ENCODE results near the gene KDM8.

KDM8 gene

GRCh38 chr16:27216297-27216885 lies 13.1 kb downstream of the KDM8 start:
- Histone ChIP-seq H3K27me3 (ENCODE audit: control insufficient read depth in 1 of 2, insufficient read depth in 2 of 2, low read length in 2 of 2) (no peaks in the 10 kb centered on the region), H3K9me3 (ENCODE audit: control insufficient read depth in 2 of 2, low read length in 2 of 2) (no peaks in the 10 kb centered on the region), H3K9ac (ENCODE audit: low read length in 2 of 2) (no peak overlapping the region), H3K36me3 (ENCODE audit: control insufficient read depth in 2 of 2, insufficient read depth in 2 of 2, low read length in 2 of 2) (peaks cover 0 to 7% of the 10 kb centered on the region in 2 donors), H3K27ac (ENCODE audit: low read length) (no peak overlapping the region), H3K4me1 (ENCODE audit: control insufficient read depth, insufficient read depth, low read length) (peaks cover 1% of the 10 kb centered on the region), H3K4me3 (ENCODE audit: low read length in 2 of 2) (no peak overlapping the region)

GRCh38 chr16:27217256-27217655 lies 13.9 kb downstream of the KDM8 start:
- Histone ChIP-seq H3K9me3 (ENCODE audit: control insufficient read depth in 2 of 2, low read length in 2 of 2) (no peaks in the 10 kb centered on the region), H3K4me3 (ENCODE audit: low read length in 2 of 2) (no peak overlapping the region), H3K9ac (ENCODE audit: low read length in 2 of 2) (no peak overlapping the region), H3K36me3 (ENCODE audit: control insufficient read depth in 2 of 2, insufficient read depth in 2 of 2, low read length in 2 of 2) (peaks cover 0 to 7% of the 10 kb centered on the region in 2 donors), H3K4me1 (ENCODE audit: control insufficient read depth, insufficient read depth, low read length) (peaks cover 10% of the 10 kb centered on the region), H3K27me3 (ENCODE audit: control insufficient read depth in 1 of 2, insufficient read depth in 2 of 2, low read length in 2 of 2) (no peaks in the 10 kb centered on the region), H3K27ac (ENCODE audit: low read length) (no peak overlapping the region)

- Histone ChIP-seq H3K4me1 (ENCODE audit: control insufficient read depth, insufficient read depth, low read length) (peaks cover 24% of the 10 kb centered on the region), H3K9ac (ENCODE audit: low read length in 2 of 2) (no peak overlapping the region), H3K27me3 (ENCODE audit: control insufficient read depth in 1 of 2, insufficient read depth in 2 of 2, low read length in 2 of 2) (no peaks in the 10 kb centered on the region), H3K36me3 (ENCODE audit: control insufficient read depth in 2 of 2, insufficient read depth in 2 of 2, low read length in 2 of 2) (peaks cover 1 to 7% of the 10 kb centered on the region in 2 donors), H3K4me3 (ENCODE audit: low read length in 2 of 2) (no peak overlapping the region), H3K9me3 (ENCODE audit: control insufficient read depth in 2 of 2, low read length in 2 of 2) (no peaks in the 10 kb centered on the region), H3K27ac (ENCODE audit: low read length) (no peak overlapping the region)
These were observed 15.4 kb downstream of the KDM8 start for GRCh38 chr16:27218756-27219155.

GRCh38 chr16:27219161-27219560 lies 15.8 kb downstream of the KDM8 start:
- H3K27ac ChIP-seq (ENCODE audit: low read length) = no peak overlapping the region
- no peak overlapping the region for H3K4me3 ChIP-seq (ENCODE audit: low read length in 2 of 2)
- H3K27me3 ChIP-seq (ENCODE audit: control insufficient read depth in 1 of 2, insufficient read depth in 2 of 2, low read length in 2 of 2) = no peaks in the 10 kb centered on the region
- H3K4me1 ChIP-seq (ENCODE audit: control insufficient read depth, insufficient read depth, low read length) = peaks cover 24% of the 10 kb centered on the region
- peaks cover 4 to 6% of the 10 kb centered on the region in 2 donors for H3K36me3 ChIP-seq (ENCODE audit: control insufficient read depth in 2 of 2, insufficient read depth in 2 of 2, low read length in 2 of 2)
- no peaks in the 10 kb centered on the region for H3K9me3 ChIP-seq (ENCODE audit: control insufficient read depth in 2 of 2, low read length in 2 of 2)
- no peak overlapping the region for H3K9ac ChIP-seq (ENCODE audit: low read length in 2 of 2)

GRCh38 chr16:27220120-27220519 lies 16.8 kb downstream of the KDM8 start:
- H3K4me1 ChIP-seq (ENCODE audit: control insufficient read depth, insufficient read depth, low read length) = peaks cover 24% of the 10 kb centered on the region
- H3K9me3 ChIP-seq (ENCODE audit: control insufficient read depth in 2 of 2, low read length in 2 of 2) = no peaks in the 10 kb centered on the region
- H3K9ac ChIP-seq (ENCODE audit: low read length in 2 of 2) = no peak overlapping the region
- no peak overlapping the region for H3K27ac ChIP-seq (ENCODE audit: low read length)
- H3K36me3 ChIP-seq (ENCODE audit: control insufficient read depth in 2 of 2, insufficient read depth in 2 of 2, low read length in 2 of 2) = peaks cover 11% of the 10 kb centered on the region in 2 donors
- no peak overlapping the region for H3K4me3 ChIP-seq (ENCODE audit: low read length in 2 of 2)
- H3K27me3 ChIP-seq (ENCODE audit: control insufficient read depth in 1 of 2, insufficient read depth in 2 of 2, low read length in 2 of 2) = no peaks in the 10 kb centered on the region

- Histone ChIP-seq H3K9ac (ENCODE audit: low read length in 2 of 2) (no peak overlapping the region), H3K27ac (ENCODE audit: low read length) (no peak overlapping the region), H3K4me1 (ENCODE audit: control insufficient read depth, insufficient read depth, low read length) (peaks cover 24% of the 10 kb centered on the region), H3K9me3 (ENCODE audit: control insufficient read depth in 2 of 2, low read length in 2 of 2) (no peaks in the 10 kb centered on the region), H3K36me3 (ENCODE audit: control insufficient read depth in 2 of 2, insufficient read depth in 2 of 2, low read length in 2 of 2) (peaks cover 12 to 13% of the 10 kb centered on the region in 2 donors), H3K27me3 (ENCODE audit: control insufficient read depth in 1 of 2, insufficient read depth in 2 of 2, low read length in 2 of 2) (no peaks in the 10 kb centered on the region), H3K4me3 (ENCODE audit: low read length in 2 of 2) (no peak overlapping the region)
These were observed 17.2 kb downstream of the KDM8 start for GRCh38 chr16:27220527-27220926.

GRCh38 chr16:27220991-27221390 lies 17.7 kb downstream of the KDM8 start:
- Histone ChIP-seq H3K4me3 (ENCODE audit: low read length in 2 of 2) (no peak overlapping the region), H3K27me3 (ENCODE audit: control insufficient read depth in 1 of 2, insufficient read depth in 2 of 2, low read length in 2 of 2) (no peaks in the 10 kb centered on the region), H3K27ac (ENCODE audit: low read length) (peak overlapping the region; percentile 78), H3K36me3 (ENCODE audit: control insufficient read depth in 2 of 2, insufficient read depth in 2 of 2, low read length in 2 of 2) (peaks cover 12 to 15% of the 10 kb centered on the region in 2 donors), H3K9ac (ENCODE audit: low read length in 2 of 2) (no peak overlapping the region), H3K9me3 (ENCODE audit: control insufficient read depth in 2 of 2, low read length in 2 of 2) (no peaks in the 10 kb centered on the region), H3K4me1 (ENCODE audit: control insufficient read depth, insufficient read depth, low read length) (peaks cover 24% of the 10 kb centered on the region)

GRCh38 chr16:27221576-27222248 lies 18.4 kb downstream of the KDM8 start:
- Histone ChIP-seq H3K9me3 (ENCODE audit: control insufficient read depth in 2 of 2, low read length in 2 of 2) (no peaks in the 10 kb centered on the region), H3K36me3 (ENCODE audit: control insufficient read depth in 2 of 2, insufficient read depth in 2 of 2, low read length in 2 of 2) (peaks cover 12 to 17% of the 10 kb centered on the region in 2 donors), H3K9ac (ENCODE audit: low read length in 2 of 2) (no peak overlapping the region), H3K4me3 (ENCODE audit: low read length in 2 of 2) (no peak overlapping the region), H3K27ac (ENCODE audit: low read length) (peak overlapping the region; percentile 78), H3K27me3 (ENCODE audit: control insufficient read depth in 1 of 2, insufficient read depth in 2 of 2, low read length in 2 of 2) (no peaks in the 10 kb centered on the region), H3K4me1 (ENCODE audit: control insufficient read depth, insufficient read depth, low read length) (peaks cover 24% of the 10 kb centered on the region)

GRCh38 chr16:27222249-27223225 lies 19.2 kb downstream of the KDM8 start:
- H3K36me3 ChIP-seq (ENCODE audit: control insufficient read depth in 2 of 2, insufficient read depth in 2 of 2, low read length in 2 of 2) = peaks cover 12 to 22% of the 10 kb centered on the region in 2 donors
- peak overlapping the region; percentile 16 to 52 for H3K4me3 ChIP-seq (ENCODE audit: low read length in 2 of 2)
- H3K9me3 ChIP-seq (ENCODE audit: control insufficient read depth in 2 of 2, low read length in 2 of 2) = no peaks in the 10 kb centered on the region
- peaks cover 26% of the 10 kb centered on the region for H3K4me1 ChIP-seq (ENCODE audit: control insufficient read depth, insufficient read depth, low read length)
- peak overlapping the region; percentile 78 for H3K27ac ChIP-seq (ENCODE audit: low read length)
- H3K9ac ChIP-seq (ENCODE audit: low read length in 2 of 2) = peak overlapping the region in 1 of 2 donors; percentile 5
- no peaks in the 10 kb centered on the region for H3K27me3 ChIP-seq (ENCODE audit: control insufficient read depth in 1 of 2, insufficient read depth in 2 of 2, low read length in 2 of 2)

- Histone ChIP-seq H3K36me3 (ENCODE audit: control insufficient read depth in 2 of 2, insufficient read depth in 2 of 2, low read length in 2 of 2) (peaks cover 12 to 22% of the 10 kb centered on the region in 2 donors), H3K4me3 (ENCODE audit: low read length in 2 of 2) (peak overlapping the region in 1 of 2 donors; percentile 52), H3K4me1 (ENCODE audit: control insufficient read depth, insufficient read depth, low read length) (peaks cover 26% of the 10 kb centered on the region), H3K27me3 (ENCODE audit: control insufficient read depth in 1 of 2, insufficient read depth in 2 of 2, low read length in 2 of 2) (no peaks in the 10 kb centered on the region), H3K9me3 (ENCODE audit: control insufficient read depth in 2 of 2, low read length in 2 of 2) (no peaks in the 10 kb centered on the region), H3K27ac (ENCODE audit: low read length) (peak overlapping the region; percentile 78), H3K9ac (ENCODE audit: low read length in 2 of 2) (no peak overlapping the region)
These were observed 19.9 kb downstream of the KDM8 start for GRCh38 chr16:27223226-27223610.

All from stomach smooth muscle (tissue), 2 donors.